Caco-2 (cell line): ENCODE results near the gene SP100. TPM values are rescaled to one million over a fixed set of nuclear protein-coding genes. Genes with fewer than 3 reads are reported as not detected.
"Not testable (repeated sequence)": the region's sequence is repeated elsewhere in the genome, so short reads cannot be mapped to it uniquely, and the experiment has no call there.

ENCODE experiments used
- BruUV-seq: library from RNA; stranded (reverse); fragments of 400-500 nt; replicated peaks from 2 replicates; lab custom pipeline; 2021; lab: Mats Ljungman, UMichigan
- CTCF ChIA-PET: fragments of 300-600 bp; sonication (Branson Sonifier 250); formaldehyde crosslinking; loops from one replicate; lab custom pipeline; 2022; ENCODE audit warnings: antibody characterized with exemption; lab: Charles Lee
- POLR2A ChIA-PET: fragments of 300-600 bp; sonication (Branson Sonifier 250); formaldehyde crosslinking; loops from one replicate; lab custom pipeline; 2022; ENCODE audit warnings: antibody characterized with exemption; lab: Charles Lee
- DNase-seq, 2 experiments: peaks; one replicate each; pipeline versions ENCODE4 v3.0.0 to v3.0.0-alpha.2; 2020 to 2022
- H3K27me3 ChIP-seq: replicated peaks from 2 replicates; pipeline ENCODE4 v1.6.0; 2011; ENCODE audit warnings: low read length; ENCODE audit not compliant: control insufficient read depth, insufficient read depth
- H3K36me3 ChIP-seq: 2 replicates; pipeline ENCODE4 v1.5.1; 2011; ENCODE audit warnings: low read length; ENCODE audit not compliant: control insufficient read depth, insufficient read depth
- H3K4me1 ChIP-seq: fragments of 250-450 bp; sonication (Bioruptor Pico); 2 replicates; pipeline ENCODE4 v1.5.1; 2020; ENCODE audit warnings: mild to moderate bottlenecking
- H3K4me3 ChIP-seq: 2 replicates; pipeline ENCODE4 v1.5.1; 2011; ENCODE audit warnings: low read depth, mild to moderate bottlenecking, control low read depth, low read length
- H3K9me3 ChIP-seq: fragments of 250-450 bp; sonication (Bioruptor Pico); 2 replicates; pipeline ENCODE4 v1.5.1; 2020; ENCODE audit warnings: mild to moderate bottlenecking, moderate library complexity
- H3K27ac Mint-ChIP-seq: one replicate; pipeline ENCODE4 v1.8.0; 2022; ENCODE audit warnings: mixed read lengths; ENCODE audit not compliant: unreplicated experiment
- H3K27me3 Mint-ChIP-seq: one replicate; pipeline ENCODE4 v1.8.0; 2022; ENCODE audit warnings: mixed read lengths; ENCODE audit not compliant: insufficient read depth, unreplicated experiment
- H3K36me3 Mint-ChIP-seq: one replicate; pipeline ENCODE4 v1.8.0; 2022; ENCODE audit warnings: mild to moderate bottlenecking, mixed read lengths; ENCODE audit not compliant: insufficient read depth, unreplicated experiment
- H3K4me1 Mint-ChIP-seq: one replicate; pipeline ENCODE4 v1.8.0; 2022; ENCODE audit warnings: low read depth, mixed read lengths; ENCODE audit not compliant: unreplicated experiment
- H3K4me3 Mint-ChIP-seq: one replicate; pipeline ENCODE4 v1.8.0; 2022; ENCODE audit warnings: mild to moderate bottlenecking, moderate library complexity, mixed read lengths; ENCODE audit not compliant: unreplicated experiment
- H3K9me3 Mint-ChIP-seq: one replicate; pipeline ENCODE4 v1.8.0; 2022; ENCODE audit warnings: mixed read lengths; ENCODE audit not compliant: unreplicated experiment
- CTCF ChIP-seq, 2 experiments: fragments of 200-600 bp in 1 of 2; IDR thresholded peaks; 1 replicate in 1 of 2; 2 replicates in 1 of 2; pipeline versions ENCODE4 v1.5.1 to v1.8.0; 2011 to 2022; ENCODE audit warnings: antibody characterized with exemption in 1 of 2, control low read depth in 1 of 2, inconsistent platforms in 1 of 2, low read depth in 1 of 2, low read length in 1 of 2, mild to moderate bottlenecking in 1 of 2, moderate library complexity in 1 of 2; ENCODE audit not compliant: insufficient read depth in 1 of 2, severe bottlenecking in 1 of 2, unreplicated experiment in 1 of 2
- intact Hi-C: fragments of 100-400 bp; cut with micrococcal nuclease; formaldehyde crosslinking; loops from one replicate; pipeline ENCODE4 v1.10.0; 2022; ENCODE audit not compliant: unreplicated experiment
- total RNA-seq: library from RNA; stranded (reverse); gene quantifications from 2 replicates; pipeline ENCODE4 v1.2.3, GENCODE V29; 2022

SP100 gene
- total RNA-seq, 1 experiment from 2014 or later = 7.8 TPM

- H3K9me3 Mint-ChIP-seq = no peaks in the 10 kb centered on the region
- no peaks in the 10 kb centered on the region for H3K36me3 Mint-ChIP-seq
- Histone ChIP-seq H3K36me3 (no peaks in the 10 kb centered on the region), H3K4me3 (no peak overlapping the region), H3K9me3 (no peaks in the 10 kb centered on the region), H3K27me3 (no peaks in the 10 kb centered on the region), H3K4me1 (no peaks in the 10 kb centered on the region)
- no peak overlapping the region for H3K27ac Mint-ChIP-seq
- no TSS peak for BruUV-seq
- H3K4me3 Mint-ChIP-seq = no peak overlapping the region
- POLR2A ChIA-PET = no interaction called here
- TF ChIP-seq CTCF (IDR thresholded peaks at IDR 0.05; ENCODE audit: insufficient read depth in 1 of 2, low read depth in 1 of 2, low read length in 1 of 2, severe bottlenecking in 1 of 2, unreplicated experiment in 1 of 2) = no peak
- H3K4me1 Mint-ChIP-seq = peaks cover 6% of the 10 kb centered on the region
- intact Hi-C loops = no loop called here
- CTCF ChIA-PET = no interaction called here
- DNase-seq = no peak
- peaks cover 6% of the 10 kb centered on the region for H3K27me3 Mint-ChIP-seq
Measured at GRCh38 chr2:230400454-230400853, 15.5 kb upstream of the SP100 start.

GRCh38 chr2:230401026-230401425, 15.0 kb upstream of the SP100 start:
- DNase-seq, H3K36me3 Mint-ChIP-seq, H3K4me1 ChIP-seq, intact Hi-C loops, H3K27ac Mint-ChIP-seq, CTCF ChIA-PET, H3K4me3 ChIP-seq, POLR2A ChIA-PET, H3K36me3 ChIP-seq, H3K9me3 Mint-ChIP-seq, H3K4me3 Mint-ChIP-seq, H3K27me3 ChIP-seq, BruUV-seq, H3K27me3 Mint-ChIP-seq, H3K4me1 Mint-ChIP-seq, H3K9me3 ChIP-seq: not testable (repeated sequence)

- Mint-ChIP-seq H3K36me3 (no peaks in the 10 kb centered on the region), H3K4me3 (no peak overlapping the region), H3K4me1 (no peaks in the 10 kb centered on the region), H3K9me3 (no peaks in the 10 kb centered on the region), H3K27ac (no peak overlapping the region), H3K27me3 (peaks cover 6% of the 10 kb centered on the region)
- intact Hi-C loops = no loop called here
- DNase-seq = no peak
- no peaks in the 10 kb centered on the region for H3K27me3 ChIP-seq
- no TSS peak for BruUV-seq
- no peaks in the 10 kb centered on the region for H3K36me3 ChIP-seq
- no peak for TF ChIP-seq CTCF (IDR thresholded peaks at IDR 0.05; ENCODE audit: insufficient read depth in 1 of 2, low read depth in 1 of 2, low read length in 1 of 2, severe bottlenecking in 1 of 2, unreplicated experiment in 1 of 2)
- H3K4me1 ChIP-seq = no peaks in the 10 kb centered on the region
- ChIA-PET CTCF (no interaction called here), POLR2A (no interaction called here)
- H3K4me3 ChIP-seq = no peak overlapping the region
- H3K9me3 ChIP-seq = no peaks in the 10 kb centered on the region
Measured at GRCh38 chr2:230403746-230404145, 12.3 kb upstream of the SP100 start.

- no peak overlapping the region for H3K27ac Mint-ChIP-seq
- H3K4me1 Mint-ChIP-seq = no peaks in the 10 kb centered on the region
- no peaks in the 10 kb centered on the region for H3K27me3 ChIP-seq
- no peaks in the 10 kb centered on the region for H3K9me3 ChIP-seq
- H3K27me3 Mint-ChIP-seq = peaks cover 3% of the 10 kb centered on the region
- H3K4me3 ChIP-seq = no peak overlapping the region
- no TSS peak for BruUV-seq
- no peak overlapping the region for H3K4me3 Mint-ChIP-seq
- no peaks in the 10 kb centered on the region for H3K36me3 ChIP-seq
- ChIA-PET CTCF (no interaction called here), POLR2A (no interaction called here)
- H3K9me3 Mint-ChIP-seq = no peaks in the 10 kb centered on the region
- no peaks in the 10 kb centered on the region for H3K4me1 ChIP-seq
- no peak for DNase-seq
- no peak for TF ChIP-seq CTCF (IDR thresholded peaks at IDR 0.05; ENCODE audit: insufficient read depth in 1 of 2, low read depth in 1 of 2, low read length in 1 of 2, severe bottlenecking in 1 of 2, unreplicated experiment in 1 of 2)
- intact Hi-C loops = no loop called here
- H3K36me3 Mint-ChIP-seq = no peaks in the 10 kb centered on the region
Measured at GRCh38 chr2:230405824-230406223, 10.2 kb upstream of the SP100 start.
